ENCODE data around the gene KLHL17.

The KLHL17 gene

DNA sequence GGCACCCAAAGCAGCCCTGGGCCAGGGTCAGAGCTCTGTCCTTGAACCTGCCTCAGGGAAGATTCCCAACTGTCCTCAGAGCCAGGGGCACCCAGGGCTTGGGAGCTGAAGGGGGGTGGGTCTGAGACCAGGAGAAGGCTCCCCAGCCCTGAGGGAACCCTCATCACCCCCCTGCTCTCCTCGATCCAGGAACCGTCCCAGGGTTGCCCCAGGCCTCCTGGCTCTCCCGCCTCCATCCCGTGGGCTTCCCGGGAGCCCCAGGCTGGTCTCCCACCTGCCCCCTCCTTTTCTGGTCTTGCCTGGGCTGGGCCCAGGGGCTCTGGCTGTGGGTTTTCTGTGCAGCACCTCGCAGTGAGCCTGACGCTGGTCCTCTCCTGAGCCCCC is 43.3 kb upstream of the KLHL17 start:
- Histone ChIP-seq H3K9me3 (ENCODE audit: control insufficient read depth, low read length) (no peaks in the 10 kb centered on the region), H3K27me3 (ENCODE audit: control insufficient read depth, insufficient read depth, low read length) (peaks cover 93% of the 10 kb centered on the region)

DNA sequence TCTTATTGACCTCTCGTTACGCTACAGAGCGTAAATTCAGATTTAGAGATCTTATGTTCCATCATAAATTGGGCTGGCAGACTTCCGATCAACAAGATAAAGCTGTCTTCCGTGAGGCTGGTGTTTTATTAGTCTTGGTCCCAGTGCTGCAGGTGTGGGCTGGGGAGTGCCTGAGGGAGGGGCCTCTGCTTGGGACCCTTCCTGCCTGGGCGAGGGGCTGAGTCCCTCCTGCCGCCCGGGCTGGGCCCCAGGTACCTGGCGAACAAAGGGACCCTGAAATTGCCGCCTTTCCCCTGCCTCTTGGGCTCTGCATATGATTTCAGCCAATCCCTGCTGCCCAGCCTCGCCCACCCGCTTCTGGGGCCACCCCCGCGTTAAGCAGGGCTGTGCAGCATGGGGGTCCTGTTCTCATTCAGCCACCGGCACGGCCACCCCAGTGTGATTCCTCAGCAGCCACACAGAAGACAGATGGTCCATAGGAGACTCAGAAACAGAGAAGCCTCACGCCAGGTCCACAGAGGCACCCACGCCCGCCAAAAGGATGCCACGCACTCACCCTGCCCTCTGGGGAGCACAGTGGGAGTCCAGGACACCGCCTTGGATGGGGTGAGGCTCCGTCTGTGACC is 42.8 kb upstream of the KLHL17 start:
- H3K9me3 ChIP-seq (ENCODE audit: control insufficient read depth, low read length), result no peaks in the 10 kb centered on the region
- no peak overlapping the region for H3K4me3 ChIP-seq (ENCODE audit: low read length)
- peaks cover 38% of the 10 kb centered on the region for H3K4me1 ChIP-seq (ENCODE audit: control insufficient read depth, insufficient read depth, low read length)
- no peaks in the 10 kb centered on the region for H3K36me3 ChIP-seq (ENCODE audit: control insufficient read depth, insufficient read depth, low read length)
- H3K9ac ChIP-seq (ENCODE audit: low read length), result no peak overlapping the region
- H3K27me3 ChIP-seq (ENCODE audit: control insufficient read depth, insufficient read depth, low read length), result peaks cover 93% of the 10 kb centered on the region

More for the DNA sequence above, 43.3 kb upstream of the KLHL17 start:
- Histone ChIP-seq H3K4me3 (ENCODE audit: low read length) (no peak overlapping the region), H3K36me3 (ENCODE audit: control insufficient read depth, insufficient read depth, low read length) (no peaks in the 10 kb centered on the region), H3K4me1 (ENCODE audit: control insufficient read depth, insufficient read depth, low read length) (peaks cover 38% of the 10 kb centered on the region), H3K9ac (ENCODE audit: low read length) (no peak overlapping the region)

- Histone ChIP-seq H3K9ac (ENCODE audit: low read length) (no peak overlapping the region), H3K4me3 (ENCODE audit: low read length) (no peak overlapping the region), H3K27me3 (ENCODE audit: control insufficient read depth, insufficient read depth, low read length) (peaks cover 95% of the 10 kb centered on the region)
Observed at GRCh38 chr1:918353-918752, 42.0 kb upstream of the KLHL17 start.

DNA sequence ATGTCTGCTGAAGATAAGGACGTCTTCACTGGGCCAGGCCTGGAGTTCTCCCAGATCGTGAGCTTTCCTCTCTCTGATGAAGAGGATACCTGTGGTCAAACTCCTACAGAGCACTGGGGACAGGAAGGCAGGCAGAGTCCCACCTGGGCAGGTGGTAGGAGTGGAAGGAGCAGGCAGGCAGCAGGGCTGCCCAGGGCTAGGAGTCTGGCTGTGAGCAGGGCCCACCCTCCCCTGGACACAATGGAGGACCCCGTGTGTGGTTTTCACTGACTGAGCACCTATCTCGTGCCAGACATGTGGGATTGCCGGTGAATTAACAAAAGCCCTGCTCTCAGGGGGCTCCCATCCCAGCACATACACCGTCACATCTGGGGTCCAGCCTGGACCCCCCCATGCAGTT is 41.5 kb upstream of the KLHL17 start:
- Histone ChIP-seq H3K9me3 (ENCODE audit: control insufficient read depth, low read length) (no peaks in the 10 kb centered on the region), H3K36me3 (ENCODE audit: control insufficient read depth, insufficient read depth, low read length) (no peaks in the 10 kb centered on the region), H3K4me3 (ENCODE audit: low read length) (no peak overlapping the region), H3K4me1 (ENCODE audit: control insufficient read depth, insufficient read depth, low read length) (peaks cover 46% of the 10 kb centered on the region), H3K27me3 (ENCODE audit: control insufficient read depth, insufficient read depth, low read length) (peaks cover 92% of the 10 kb centered on the region), H3K9ac (ENCODE audit: low read length) (no peak overlapping the region)

More at GRCh38 chr1:918353-918752, 42.0 kb upstream of the KLHL17 start:
- Histone ChIP-seq H3K4me1 (ENCODE audit: control insufficient read depth, insufficient read depth, low read length) (peaks cover 43% of the 10 kb centered on the region), H3K9me3 (ENCODE audit: control insufficient read depth, low read length) (no peaks in the 10 kb centered on the region), H3K36me3 (ENCODE audit: control insufficient read depth, insufficient read depth, low read length) (no peaks in the 10 kb centered on the region)

DNA sequence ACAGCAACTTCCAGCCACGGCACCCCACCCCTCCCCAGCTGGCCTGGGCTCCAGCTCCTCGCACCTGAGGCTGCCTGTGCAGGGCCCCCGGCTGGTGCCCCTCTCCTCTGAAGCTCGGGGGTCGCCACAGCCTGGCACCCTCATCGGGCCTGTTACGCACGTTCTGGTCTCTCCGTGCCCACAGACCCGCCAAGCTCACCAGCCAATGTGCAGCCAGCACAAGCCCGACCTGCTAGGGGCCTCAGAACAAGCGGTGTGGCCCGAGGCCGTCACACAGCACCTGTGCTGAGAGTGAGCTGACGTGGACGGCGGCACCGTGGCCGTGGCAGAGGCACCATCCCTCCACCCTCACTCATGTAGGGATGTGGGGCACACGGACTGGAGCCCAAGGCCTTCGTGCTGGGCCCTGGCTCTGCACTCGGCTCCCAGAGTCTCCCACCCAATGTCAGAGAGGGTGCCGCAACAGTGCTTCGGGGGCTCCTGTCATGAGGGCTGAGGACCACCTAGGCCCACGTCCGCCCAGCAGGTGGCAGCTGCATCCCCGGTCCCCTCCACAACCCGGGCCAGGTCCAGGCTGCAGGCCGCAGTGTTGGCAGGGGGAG is 41.0 kb upstream of the KLHL17 start:
- H3K36me3 ChIP-seq (ENCODE audit: control insufficient read depth, insufficient read depth, low read length), result no peaks in the 10 kb centered on the region
- H3K9me3 ChIP-seq (ENCODE audit: control insufficient read depth, low read length), result no peaks in the 10 kb centered on the region
- peaks cover 88% of the 10 kb centered on the region for H3K27me3 ChIP-seq (ENCODE audit: control insufficient read depth, insufficient read depth, low read length)
- H3K4me1 ChIP-seq (ENCODE audit: control insufficient read depth, insufficient read depth, low read length), result peaks cover 46% of the 10 kb centered on the region
- H3K9ac ChIP-seq (ENCODE audit: low read length), result no peak overlapping the region
- no peak overlapping the region for H3K4me3 ChIP-seq (ENCODE audit: low read length)

GRCh38 chr1:920010-920409 is 40.4 kb upstream of the KLHL17 start:
- Histone ChIP-seq H3K36me3 (ENCODE audit: control insufficient read depth, insufficient read depth, low read length) (no peaks in the 10 kb centered on the region), H3K4me1 (ENCODE audit: control insufficient read depth, insufficient read depth, low read length) (peaks cover 52% of the 10 kb centered on the region), H3K9ac (ENCODE audit: low read length) (no peak overlapping the region), H3K4me3 (ENCODE audit: low read length) (no peak overlapping the region), H3K9me3 (ENCODE audit: control insufficient read depth, low read length) (no peaks in the 10 kb centered on the region), H3K27me3 (ENCODE audit: control insufficient read depth, insufficient read depth, low read length) (peaks cover 90% of the 10 kb centered on the region)

- Histone ChIP-seq H3K27me3 (ENCODE audit: control insufficient read depth, insufficient read depth, low read length) (peaks cover 90% of the 10 kb centered on the region), H3K4me3 (ENCODE audit: low read length) (no peak overlapping the region), H3K9me3 (ENCODE audit: control insufficient read depth, low read length) (no peaks in the 10 kb centered on the region), H3K9ac (ENCODE audit: low read length) (no peak overlapping the region), H3K4me1 (ENCODE audit: control insufficient read depth, insufficient read depth, low read length) (peaks cover 52% of the 10 kb centered on the region), H3K36me3 (ENCODE audit: control insufficient read depth, insufficient read depth, low read length) (no peaks in the 10 kb centered on the region)
Observed at GRCh38 chr1:920521-920920, 39.9 kb upstream of the KLHL17 start.

- Histone ChIP-seq H3K9me3 (ENCODE audit: control insufficient read depth, low read length) (no peaks in the 10 kb centered on the region), H3K27me3 (ENCODE audit: control insufficient read depth, insufficient read depth, low read length) (peaks cover 90% of the 10 kb centered on the region), H3K4me3 (ENCODE audit: low read length) (no peak overlapping the region), H3K36me3 (ENCODE audit: control insufficient read depth, insufficient read depth, low read length) (no peaks in the 10 kb centered on the region), H3K4me1 (ENCODE audit: control insufficient read depth, insufficient read depth, low read length) (peaks cover 50% of the 10 kb centered on the region), H3K9ac (ENCODE audit: low read length) (no peak overlapping the region)
Observed at GRCh38 chr1:921011-921837, 39.2 kb upstream of the KLHL17 start.

- H3K4me3 ChIP-seq (ENCODE audit: low read length), result no peak within 1 kb of the TSS
- H3K4me1 ChIP-seq (ENCODE audit: control insufficient read depth, insufficient read depth, low read length), result peaks cover 37% of the 10 kb centered on the region
- H3K9ac ChIP-seq (ENCODE audit: low read length), result no peak within 1 kb of the TSS
- H3K27me3 ChIP-seq (ENCODE audit: control insufficient read depth, insufficient read depth, low read length), result peaks cover 89% of the 10 kb centered on the region
- H3K9me3 ChIP-seq (ENCODE audit: control insufficient read depth, low read length), result no peaks in the 10 kb centered on the region
- no peaks in the 10 kb centered on the region for H3K36me3 ChIP-seq (ENCODE audit: control insufficient read depth, insufficient read depth, low read length)
Observed at GRCh38 chr1:923131-923990, 37.0 kb upstream of the KLHL17 start, which contains the start of gene SAMD11. TSS of gene SAMD11 (plus strand) at chr1:923923. CDS start at chr1:924432, 509 bp downstream.

GRCh38 chr1:923991-924655 is 36.3 kb upstream of the KLHL17 start:
- H3K9me3 ChIP-seq (ENCODE audit: control insufficient read depth, low read length), result no peaks in the 10 kb centered on the region
- no peak overlapping the region for H3K4me3 ChIP-seq (ENCODE audit: low read length)
- peaks cover 89% of the 10 kb centered on the region for H3K27me3 ChIP-seq (ENCODE audit: control insufficient read depth, insufficient read depth, low read length)
- peaks cover 37% of the 10 kb centered on the region for H3K4me1 ChIP-seq (ENCODE audit: control insufficient read depth, insufficient read depth, low read length)
- H3K9ac ChIP-seq (ENCODE audit: low read length), result no peak overlapping the region
- no peaks in the 10 kb centered on the region for H3K36me3 ChIP-seq (ENCODE audit: control insufficient read depth, insufficient read depth, low read length)
